ENCODE data around the gene FGF14. TPM values are rescaled to one million over a fixed set of nuclear protein-coding genes. Genes with fewer than 3 reads are reported as not detected.

FGF14 gene
- total and polyA plus RNA-seq, 2 donors (not counting 1 experiment from before 2014, with no cell fraction given), result under 0.01 TPM; not detected in 1

GRCh38 chr13:102373221-102373620, 28.6 kb downstream of the FGF14 start:
- ChIA-PET POLR2A (no interaction called here), CTCF (no interaction called here)
- Histone ChIP-seq H4K20me1 (ENCODE audit: control insufficient read depth, insufficient read depth, low read length, poor library complexity, severe bottlenecking) (no peaks in the 10 kb centered on the region), H3K9ac (ENCODE audit: low read length) (no peak overlapping the region), H3K27me3 (replicated peaks in 1 of 4; ENCODE audit: control extremely low read depth in 1 of 4, control insufficient read depth in 3 of 4, insufficient read depth in 4 of 4, low read length in 3 of 4) (no peaks in the 10 kb centered on the region), H3K4me3 (ENCODE audit: control extremely low read depth in 1 of 5, extremely low read depth in 1 of 5, insufficient read depth in 1 of 5, low read depth in 2 of 5, low read length in 4 of 5) (no peak overlapping the region), H3K36me3 (replicated peaks in 1 of 2; ENCODE audit: control extremely low read depth in 1 of 2, control insufficient read depth in 1 of 2, extremely low read depth in 1 of 2, insufficient read depth in 2 of 2, low read length in 1 of 2) (no peaks in the 10 kb centered on the region), H3K27ac (ENCODE audit: low read length in 2 of 2) (no peak overlapping the region), H3K79me2 (ENCODE audit: control insufficient read depth, insufficient read depth, low read length) (no peaks in the 10 kb centered on the region), H2AFZ (ENCODE audit: insufficient read depth, low read depth, low read length, poor library complexity, severe bottlenecking) (no peak overlapping the region), H3K9me3 (ENCODE audit: control extremely low read depth in 1 of 3, control insufficient read depth in 2 of 3, insufficient read depth in 1 of 3, low read length in 2 of 3) (no peaks in the 10 kb centered on the region), H3K4me2 (replicated peaks; ENCODE audit: low read depth, low read length, poor library complexity, severe bottlenecking) (no peak overlapping the region), H3K4me1 (ENCODE audit: control insufficient read depth in 2 of 2, insufficient read depth in 2 of 2, low read length in 2 of 2) (no peaks in the 10 kb centered on the region)
- Mint-ChIP-seq H3K27ac (no peak overlapping the region), H3K4me3 (no peak overlapping the region), H3K9me3 (ENCODE audit: insufficient read depth) (no peaks in the 10 kb centered on the region), H3K4me1 (no peaks in the 10 kb centered on the region), H3K27me3 (peaks cover 3% of the 10 kb centered on the region)
- DNase-seq, result no peak
- intact Hi-C loops (cut with micrococcal nuclease), result no loop called here
- TF ChIP-seq EZH2 (IDR thresholded peaks at IDR 0.05; ENCODE audit: borderline replicate concordance, insufficient read depth, low read depth, low read length, poor library complexity, severe bottlenecking) (no peak), CTCF (IDR thresholded peaks at IDR 0.05) (no peak)
- ATAC-seq (ENCODE audit: low read depth), result no peak

GRCh38 chr13:102369302-102369701, 32.5 kb downstream of the FGF14 start:
- Histone ChIP-seq H3K4me1 (ENCODE audit: control insufficient read depth in 2 of 2, insufficient read depth in 2 of 2, low read length in 2 of 2) (no peaks in the 10 kb centered on the region), H3K79me2 (ENCODE audit: control insufficient read depth, insufficient read depth, low read length) (no peaks in the 10 kb centered on the region), H4K20me1 (ENCODE audit: control insufficient read depth, insufficient read depth, low read length, poor library complexity, severe bottlenecking) (no peaks in the 10 kb centered on the region), H2AFZ (ENCODE audit: insufficient read depth, low read depth, low read length, poor library complexity, severe bottlenecking) (no peak overlapping the region), H3K27me3 (replicated peaks in 1 of 4; ENCODE audit: control extremely low read depth in 1 of 4, control insufficient read depth in 3 of 4, insufficient read depth in 4 of 4, low read length in 3 of 4) (no peaks in the 10 kb centered on the region), H3K27ac (ENCODE audit: low read length in 2 of 2) (no peak overlapping the region), H3K36me3 (replicated peaks in 1 of 2; ENCODE audit: control extremely low read depth in 1 of 2, control insufficient read depth in 1 of 2, extremely low read depth in 1 of 2, insufficient read depth in 2 of 2, low read length in 1 of 2) (no peaks in the 10 kb centered on the region), H3K9me3 (ENCODE audit: control extremely low read depth in 1 of 3, control insufficient read depth in 2 of 3, insufficient read depth in 1 of 3, low read length in 2 of 3) (peaks cover 0 to 4% (median 0%) of the 10 kb centered on the region in 3 donors), H3K4me2 (replicated peaks; ENCODE audit: low read depth, low read length, poor library complexity, severe bottlenecking) (no peak overlapping the region), H3K4me3 (ENCODE audit: control extremely low read depth in 1 of 5, extremely low read depth in 1 of 5, insufficient read depth in 1 of 5, low read depth in 2 of 5, low read length in 4 of 5) (no peak overlapping the region), H3K9ac (ENCODE audit: low read length) (no peak overlapping the region)
- intact Hi-C loops (cut with micrococcal nuclease), result no loop called here
- ChIA-PET CTCF (no interaction called here), POLR2A (no interaction called here)
- Mint-ChIP-seq H3K4me3 (no peak overlapping the region), H3K27me3 (peaks cover 9% of the 10 kb centered on the region), H3K27ac (no peak overlapping the region), H3K9me3 (ENCODE audit: insufficient read depth) (no peaks in the 10 kb centered on the region), H3K4me1 (no peaks in the 10 kb centered on the region)
- no peak for DNase-seq
- no peak for TF ChIP-seq EZH2 (IDR thresholded peaks at IDR 0.05; ENCODE audit: borderline replicate concordance, insufficient read depth, low read depth, low read length, poor library complexity, severe bottlenecking)
- TF ChIP-seq CTCF (IDR thresholded peaks at IDR 0.05), result no peak
- no peak for ATAC-seq (ENCODE audit: low read depth)
- WGBS (ENCODE audit: insufficient coverage), result 65% methylated on average over 2 of the region's 2 CpGs

Measured in B cell (primary cell).